HG03354 (cell line): ENCODE data around the gene RBBP9.
"Not testable (repeated sequence)": the region's sequence is repeated elsewhere in the genome, so short reads cannot be mapped to it uniquely, and the experiment has no call there.

Source experiments
- ATAC-seq: cut with Tn5 transposase; IDR thresholded peaks from one replicate; pipeline ENCODE4 v1.9.1; 2021; ENCODE audit warnings: mild to moderate bottlenecking; ENCODE audit not compliant: unreplicated experiment, poor library complexity, severe bottlenecking

RBBP9 gene

GRCh38 chr20:18507218-18508191, 10.5 kb upstream of the RBBP9 start, which contains the start of gene SEC23B:
Gene SEC23B, plus strand, starts transcription at chr20:18507940. Its CDS starts 2,896 bp downstream, at chr20:18510836.
- peak; percentile 97 for ATAC-seq

GRCh38 chr20:18506744-18507143, 9.7 kb upstream of the RBBP9 start:
- ATAC-seq: no peak

GRCh38 chr20:18504479-18505060, 7.5 kb upstream of the RBBP9 start:
- ATAC-seq: no peak

GRCh38 chr20:18501672-18502071, 4.6 kb upstream of the RBBP9 start:
- not testable (repeated sequence) for ATAC-seq

GRCh38 chr20:18497603-18498002, 578 bp upstream of the RBBP9 start:
- no peak for ATAC-seq

GRCh38 chr20:18496042-18496441, 983 bp downstream of the RBBP9 start:
- ATAC-seq: no peak

GRCh38 chr20:18488301-18488700, 8.7 kb downstream of the RBBP9 start:
- no peak for ATAC-seq

GRCh38 chr20:18481596-18481995, 15.4 kb downstream of the RBBP9 start:
- ATAC-seq: no peak

- ATAC-seq: no peak
Measured at GRCh38 chr20:18477821-18478220, 19.2 kb downstream of the RBBP9 start.

- ATAC-seq: no peak
Measured at GRCh38 chr20:18477218-18477617, 19.8 kb downstream of the RBBP9 start.

- ATAC-seq: peak; percentile 95
Measured at GRCh38 chr20:18466894-18467730, 29.9 kb downstream of the RBBP9 start, which contains the start of the genes DZANK1 and POLR3F. Gene DZANK1, minus strand, starts transcription at chr20:18467030. Its CDS starts 1,672 bp downstream, at chr20:18465358. Gene POLR3F, plus strand, starts transcription at chr20:18467390. Its CDS starts 117 bp downstream, at chr20:18467507.

GRCh38 chr20:18466574-18466893, 30.5 kb downstream of the RBBP9 start:
- peak; percentile 21 for ATAC-seq

GRCh38 chr20:18465536-18466200, 31.4 kb downstream of the RBBP9 start:
- ATAC-seq: peak; percentile 44

- ATAC-seq: no peak
Measured at GRCh38 chr20:18456600-18456999, 40.4 kb downstream of the RBBP9 start.

- no peak for ATAC-seq
Measured at GRCh38 chr20:18443886-18444285, 53.1 kb downstream of the RBBP9 start.

GRCh38 chr20:18440403-18440802, 56.6 kb downstream of the RBBP9 start:
- no peak for ATAC-seq

- no peak for ATAC-seq
Measured at GRCh38 chr20:18436847-18437246, 60.2 kb downstream of the RBBP9 start.
